HCT116 (cell line): ENCODE results near the gene QKI. TPM values are rescaled to one million over a fixed set of nuclear protein-coding genes. Genes with fewer than 3 reads are reported as not detected.

Source experiments
- ATAC-seq: fragments of 200-7000 bp; cut with Tn5 transposase; 2 replicates; pipeline ENCODE4 v1.9.1; 2020; ENCODE audit warnings: mild to moderate bottlenecking, moderate library complexity
- BruUV-seq: library from RNA; stranded (reverse); fragments of 400-500 nt; replicated peaks from 2 replicates; lab custom pipeline; 2021; lab: Mats Ljungman, UMichigan
- CTCF ChIA-PET: fragments of 300-600 bp; sonication (Branson Sonifier 250); formaldehyde crosslinking; loops from one replicate; lab custom pipeline; 2021; ENCODE audit warnings: antibody characterized with exemption; lab: Charles Lee
- POLR2A ChIA-PET: fragments of 300-600, 350-600 bp; sonication (Branson Sonifier 250); formaldehyde crosslinking; loops from one replicate; lab custom pipeline; 2021; ENCODE audit warnings: antibody characterized with exemption; lab: Charles Lee
- RAD21 ChIA-PET, 2 experiments: fragments of 300-600 bp; sonication (Branson Sonifier 250); formaldehyde crosslinking; loops; one replicate each; lab custom pipeline; 2023; ENCODE audit warnings: low total read pairs in 2 of 2; ENCODE audit not compliant: uncharacterized antibody in 2 of 2, unreplicated experiment in 2 of 2, low non-redundant PET in 1 of 2; lab: Charles Lee
- DNase-seq: peaks from one replicate; pipeline ENCODE4 v3.0.0-alpha.2; 2010; ENCODE audit warnings: low read depth, low spot score
- H2AFZ ChIP-seq: fragments of 200-600 bp; shearing (Covaris generic), sonication (generic); 2 replicates; pipeline ENCODE4 v1.6.1; 2017; ENCODE audit warnings: low read depth, mixed run types, mixed read lengths, antibody characterized with exemption, low read length; ENCODE audit not compliant: poor library complexity, severe bottlenecking
- H3K27ac ChIP-seq: 2 replicates; pipeline ENCODE4 v1.5.1; 2012; ENCODE audit warnings: low read depth, low read length
- H3K27me3 ChIP-seq: fragments of 200-600 bp; sonication (generic); 2 replicates; pipeline ENCODE4 v1.6.1; 2016; ENCODE audit warnings: mixed run types, low read length, mixed read lengths; ENCODE audit not compliant: insufficient read depth
- H3K36me3 ChIP-seq, 2 experiments: fragments of 200-500 bp in 1 of 2; fragments of 200-600 bp in 1 of 2; sonication (Bioruptor generic) in 1 of 2; sonication (generic) in 1 of 2; 2 replicates each; pipeline versions ENCODE4 v1.5.1 to v1.6.1; 2014 to 2016; ENCODE audit warnings: low read length in 2 of 2, inconsistent platforms in 1 of 2, mixed read lengths in 1 of 2, mixed run types in 1 of 2; ENCODE audit not compliant: insufficient read depth in 2 of 2, control insufficient read depth in 1 of 2
- H3K4me1 ChIP-seq, 2 experiments: fragments of 200-600 bp in 1 of 2; sonication (generic) in 1 of 2; 2 replicates each; pipeline versions ENCODE4 v1.5.1 to v1.6.1; 2012 to 2017; ENCODE audit warnings: low read length in 2 of 2, inconsistent platforms in 1 of 2, mild to moderate bottlenecking in 1 of 2, mixed read lengths in 1 of 2, mixed run types in 1 of 2, moderate library complexity in 1 of 2; ENCODE audit not compliant: insufficient read depth in 2 of 2, control insufficient read depth in 1 of 2
- H3K4me2 ChIP-seq: fragments of 200-600 bp; sonication (generic); 2 replicates; pipeline ENCODE4 v1.6.1; 2017; ENCODE audit warnings: mixed run types, low read length, mixed read lengths
- H3K4me3 ChIP-seq, 2 experiments: fragments of 200-600 bp in 1 of 2; sonication (generic) in 1 of 2; replicated peaks in 1 of 2; 2 replicates each; pipeline ENCODE4 v1.5.1; 2011 to 2016; ENCODE audit warnings: low read length in 2 of 2, control low read depth in 1 of 2, low read depth in 1 of 2, mild to moderate bottlenecking in 1 of 2, mixed read lengths in 1 of 2, mixed run types in 1 of 2
- H3K79me2 ChIP-seq: fragments of 200-600 bp; sonication (generic); 2 replicates; pipeline ENCODE4 v1.6.1; 2017; ENCODE audit warnings: mild to moderate bottlenecking, mixed run types, low read length, moderate library complexity, mixed read lengths; ENCODE audit not compliant: insufficient read depth
- H3K9ac ChIP-seq: fragments of 200-600 bp; sonication (generic); 2 replicates; pipeline ENCODE4 v1.6.1; 2016; ENCODE audit warnings: low read length, mixed read lengths
- H3K9me2 ChIP-seq: fragments of 200-600 bp; sonication (generic), shearing (Covaris generic); 2 replicates; pipeline ENCODE4 v1.6.1; 2017; ENCODE audit warnings: mixed run types, mild to moderate bottlenecking, moderate library complexity; ENCODE audit not compliant: insufficient read depth
- H3K9me3 ChIP-seq, 2 experiments: fragments of 200-500 bp in 1 of 2; fragments of 200-600 bp in 1 of 2; sonication (Bioruptor generic) in 1 of 2; sonication (generic) in 1 of 2; 2 replicates each; pipeline ENCODE4 v1.6.1; 2014 to 2017; ENCODE audit warnings: low read length in 2 of 2, mixed read lengths in 2 of 2, inconsistent platforms in 1 of 2, low read depth in 1 of 2, mild to moderate bottlenecking in 1 of 2, mixed run types in 1 of 2, moderate library complexity in 1 of 2; ENCODE audit not compliant: control insufficient read depth in 1 of 2, insufficient read depth in 1 of 2
- H4K20me1 ChIP-seq: fragments of 200-600 bp; sonication (generic), shearing (Covaris generic); 2 replicates; pipeline ENCODE4 v1.6.1; 2017; ENCODE audit warnings: mixed run types, mild to moderate bottlenecking, moderate library complexity; ENCODE audit not compliant: insufficient read depth
- CBX3 ChIP-seq: IDR thresholded peaks from 2 replicates; pipeline ENCODE4 v1.6.1; 2012; ENCODE audit warnings: low read depth
- CEBPB ChIP-seq: IDR thresholded peaks from 2 replicates; pipeline ENCODE4 v1.6.1; 2012; ENCODE audit warnings: low read depth
- ELF1 ChIP-seq: IDR thresholded peaks from 2 replicates; pipeline ENCODE4 v1.6.1; 2012; ENCODE audit warnings: low read depth, borderline replicate concordance
- EZH2 ChIP-seq: fragments of 200-600 bp; sonication (generic); IDR thresholded peaks from 2 replicates; pipeline ENCODE4 v1.6.1; 2017; ENCODE audit warnings: antibody characterized with exemption, mixed run types
- JUND ChIP-seq: IDR thresholded peaks from 2 replicates; pipeline ENCODE4 v1.6.1; 2012
- POLR2A ChIP-seq: IDR thresholded peaks from 2 replicates; pipeline ENCODE4 v1.7.0; 2011; ENCODE audit warnings: borderline replicate concordance; ENCODE audit not compliant: insufficient read depth, insufficient read length; ENCODE audit errors: extremely low read depth
- POLR2AphosphoS5 ChIP-seq: IDR thresholded peaks from 2 replicates; pipeline ENCODE4 v1.6.1; 2011; ENCODE audit warnings: mild to moderate bottlenecking, low read depth, low read length, moderate library complexity
- RAD21 ChIP-seq: IDR thresholded peaks from 2 replicates; pipeline ENCODE4 v1.6.1; 2012; ENCODE audit warnings: low read depth, mild to moderate bottlenecking
- SRF ChIP-seq: IDR thresholded peaks from 2 replicates; pipeline ENCODE4 v1.6.1; 2012; ENCODE audit warnings: low read depth
- YY1 ChIP-seq: IDR thresholded peaks from 2 replicates; pipeline ENCODE4 v1.6.1; 2011; ENCODE audit warnings: low read length, low read depth, moderate library complexity, mild to moderate bottlenecking; ENCODE audit not compliant: insufficient replicate concordance; ENCODE audit errors: extremely low read depth
- ZFX ChIP-seq: fragments of 450-650 bp; IDR thresholded peaks from 2 replicates; pipeline ENCODE4 v1.6.1; 2017
- intact Hi-C: fragments of 100-400 bp; cut with micrococcal nuclease; formaldehyde crosslinking; loops from 2 replicates; pipeline ENCODE4 v1.10.0; 2022
- total RNA-seq: library from RNA; stranded (reverse); gene quantifications from one replicate; pipeline ENCODE4 v1.2.1, GENCODE V29; 2021; ENCODE audit not compliant: unreplicated experiment
- TF ChIP-seq, protein P1 (sequence below): IDR thresholded peaks from 2 replicates; pipeline ENCODE4 v1.6.1; 2011; ENCODE audit warnings: mild to moderate bottlenecking, low read length, moderate library complexity; ENCODE audit not compliant: insufficient replicate concordance; ENCODE audit errors: extremely low read depth
- TF ChIP-seq, protein P2 (sequence below): IDR thresholded peaks from 2 replicates; pipeline ENCODE4 v1.6.1; 2012
- TF ChIP-seq, protein P3 (sequence below): IDR thresholded peaks from 2 replicates; pipeline ENCODE4 v1.6.1; 2012; ENCODE audit warnings: low read depth

Gene QKI
- total RNA-seq, 1 experiment from 2014 or later = 35.3 TPM

DNA sequence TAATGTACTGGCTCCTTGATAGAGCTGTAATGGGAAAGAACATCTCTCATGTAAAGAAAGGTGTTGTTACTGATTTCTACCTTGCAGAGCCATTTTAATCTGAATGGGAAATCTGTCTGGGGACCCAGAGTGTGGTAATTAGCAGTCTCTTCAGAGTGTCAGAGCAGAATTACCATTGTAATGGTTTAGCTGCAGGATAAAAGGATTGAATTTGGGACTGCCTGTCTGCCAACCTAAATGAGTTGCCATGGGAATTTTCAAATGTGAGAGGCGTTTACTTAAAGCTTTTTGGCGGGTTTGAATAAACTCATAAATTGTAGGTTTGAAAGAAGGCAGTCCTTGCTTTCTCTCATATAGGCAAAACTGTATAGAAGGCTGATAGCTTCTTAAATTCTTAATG lies 128.8 kb downstream of the QKI start:
- no peaks in the 10 kb centered on the region; the same call in 1 of the 2 replicates for H3K79me2 ChIP-seq
- no peaks in the 10 kb centered on the region for H3K4me1 ChIP-seq
- H3K27me3 ChIP-seq = no peaks in the 10 kb centered on the region
- H3K9me2 ChIP-seq = no peaks in the 10 kb centered on the region
- H3K27ac ChIP-seq = no peak overlapping the region
- no peak overlapping the region for H3K9ac ChIP-seq
- ChIA-PET RAD21 (no interaction called here), POLR2A (no interaction called here), CTCF (no interaction called here)
- ATAC-seq (no peak), DNase-seq (no peak)
- BruUV-seq = no TSS peak
- no peaks in the 10 kb centered on the region for H3K9me3 ChIP-seq
- H3K4me3 ChIP-seq = no peak overlapping the region
- TF ChIP-seq RAD21 (no peak), EZH2 (no peak), SRF (no peak)
- intact Hi-C loops = no loop called here
- H3K4me2 ChIP-seq = no peak overlapping the region
- no peak overlapping the region for H2AFZ ChIP-seq
- no peaks in the 10 kb centered on the region for H4K20me1 ChIP-seq
- H3K36me3 ChIP-seq = no peaks in the 10 kb centered on the region

DNA sequence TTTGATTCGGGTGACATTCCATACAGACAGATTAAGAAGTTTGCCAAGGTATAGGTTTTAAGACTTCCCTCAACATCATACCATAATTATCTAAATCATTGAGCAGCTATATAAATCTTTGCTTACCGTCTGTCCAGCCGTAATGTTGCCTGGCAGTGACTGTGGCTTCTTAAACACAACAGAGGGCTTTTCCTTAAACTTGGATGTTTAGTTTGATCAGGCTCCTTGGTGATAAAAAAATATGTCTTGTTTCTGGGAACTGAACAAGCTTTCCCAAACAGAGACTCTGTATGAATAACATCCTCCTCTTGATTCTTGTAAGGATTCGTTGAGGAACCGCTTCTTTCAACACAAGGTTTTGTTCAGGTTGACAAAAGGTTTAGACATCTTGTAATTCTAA lies 130.9 kb downstream of the QKI start:
- POLR2A ChIA-PET = no interaction called here
- no TSS peak for BruUV-seq
- no peak for DNase-seq
- TF ChIP-seq POLR2AphosphoS5 (no peak), CEBPB (no peak), ZFX (no peak), CBX3 (no peak), ELF1 (no peak), YY1 (no peak), SRF (no peak), POLR2A (no peak), JUND (no peak), EZH2 (no peak)
- TF ChIP-seq, protein P1, sequence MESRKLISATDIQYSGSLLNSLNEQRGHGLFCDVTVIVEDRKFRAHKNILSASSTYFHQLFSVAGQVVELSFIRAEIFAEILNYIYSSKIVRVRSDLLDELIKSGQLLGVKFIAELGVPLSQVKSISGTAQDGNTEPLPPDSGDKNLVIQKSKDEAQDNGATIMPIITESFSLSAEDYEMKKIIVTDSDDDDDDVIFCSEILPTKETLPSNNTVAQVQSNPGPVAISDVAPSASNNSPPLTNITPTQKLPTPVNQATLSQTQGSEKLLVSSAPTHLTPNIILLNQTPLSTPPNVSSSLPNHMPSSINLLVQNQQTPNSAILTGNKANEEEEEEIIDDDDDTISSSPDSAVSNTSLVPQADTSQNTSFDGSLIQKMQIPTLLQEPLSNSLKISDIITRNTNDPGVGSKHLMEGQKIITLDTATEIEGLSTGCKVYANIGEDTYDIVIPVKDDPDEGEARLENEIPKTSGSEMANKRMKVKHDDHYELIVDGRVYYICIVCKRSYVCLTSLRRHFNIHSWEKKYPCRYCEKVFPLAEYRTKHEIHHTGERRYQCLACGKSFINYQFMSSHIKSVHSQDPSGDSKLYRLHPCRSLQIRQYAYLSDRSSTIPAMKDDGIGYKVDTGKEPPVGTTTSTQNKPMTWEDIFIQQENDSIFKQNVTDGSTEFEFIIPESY = no peak
- TF ChIP-seq, protein P2, sequence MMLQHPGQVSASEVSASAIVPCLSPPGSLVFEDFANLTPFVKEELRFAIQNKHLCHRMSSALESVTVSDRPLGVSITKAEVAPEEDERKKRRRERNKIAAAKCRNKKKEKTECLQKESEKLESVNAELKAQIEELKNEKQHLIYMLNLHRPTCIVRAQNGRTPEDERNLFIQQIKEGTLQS = no peak
- TF ChIP-seq, protein P3, sequence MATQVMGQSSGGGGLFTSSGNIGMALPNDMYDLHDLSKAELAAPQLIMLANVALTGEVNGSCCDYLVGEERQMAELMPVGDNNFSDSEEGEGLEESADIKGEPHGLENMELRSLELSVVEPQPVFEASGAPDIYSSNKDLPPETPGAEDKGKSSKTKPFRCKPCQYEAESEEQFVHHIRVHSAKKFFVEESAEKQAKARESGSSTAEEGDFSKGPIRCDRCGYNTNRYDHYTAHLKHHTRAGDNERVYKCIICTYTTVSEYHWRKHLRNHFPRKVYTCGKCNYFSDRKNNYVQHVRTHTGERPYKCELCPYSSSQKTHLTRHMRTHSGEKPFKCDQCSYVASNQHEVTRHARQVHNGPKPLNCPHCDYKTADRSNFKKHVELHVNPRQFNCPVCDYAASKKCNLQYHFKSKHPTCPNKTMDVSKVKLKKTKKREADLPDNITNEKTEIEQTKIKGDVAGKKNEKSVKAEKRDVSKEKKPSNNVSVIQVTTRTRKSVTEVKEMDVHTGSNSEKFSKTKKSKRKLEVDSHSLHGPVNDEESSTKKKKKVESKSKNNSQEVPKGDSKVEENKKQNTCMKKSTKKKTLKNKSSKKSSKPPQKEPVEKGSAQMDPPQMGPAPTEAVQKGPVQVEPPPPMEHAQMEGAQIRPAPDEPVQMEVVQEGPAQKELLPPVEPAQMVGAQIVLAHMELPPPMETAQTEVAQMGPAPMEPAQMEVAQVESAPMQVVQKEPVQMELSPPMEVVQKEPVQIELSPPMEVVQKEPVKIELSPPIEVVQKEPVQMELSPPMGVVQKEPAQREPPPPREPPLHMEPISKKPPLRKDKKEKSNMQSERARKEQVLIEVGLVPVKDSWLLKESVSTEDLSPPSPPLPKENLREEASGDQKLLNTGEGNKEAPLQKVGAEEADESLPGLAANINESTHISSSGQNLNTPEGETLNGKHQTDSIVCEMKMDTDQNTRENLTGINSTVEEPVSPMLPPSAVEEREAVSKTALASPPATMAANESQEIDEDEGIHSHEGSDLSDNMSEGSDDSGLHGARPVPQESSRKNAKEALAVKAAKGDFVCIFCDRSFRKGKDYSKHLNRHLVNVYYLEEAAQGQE = no peak

More for the DNA sequence above, 130.9 kb downstream of the QKI start:
- no peaks in the 10 kb centered on the region for H4K20me1 ChIP-seq
- H3K36me3 ChIP-seq = no peaks in the 10 kb centered on the region
- no peak for ATAC-seq
- RAD21 ChIA-PET = no interaction called here
- H3K9me2 ChIP-seq = no peaks in the 10 kb centered on the region
- CTCF ChIA-PET = no interaction called here
- no peak overlapping the region for H3K4me3 ChIP-seq
- intact Hi-C loops = no loop called here
- H3K4me2 ChIP-seq = no peak overlapping the region
- H3K4me1 ChIP-seq = no peaks in the 10 kb centered on the region
- H3K79me2 ChIP-seq = no peaks in the 10 kb centered on the region
- no peaks in the 10 kb centered on the region for H3K9me3 ChIP-seq
- H3K27me3 ChIP-seq = no peaks in the 10 kb centered on the region
- H2AFZ ChIP-seq = no peak overlapping the region
- H3K9ac ChIP-seq = no peak overlapping the region
- H3K27ac ChIP-seq = no peak overlapping the region
